ENCODE results near the gene PRKACB.
"Not testable (repeated sequence)": the region's sequence is repeated elsewhere in the genome, so short reads cannot be mapped to it uniquely, and the experiment has no call there.

PRKACB gene

DNA sequence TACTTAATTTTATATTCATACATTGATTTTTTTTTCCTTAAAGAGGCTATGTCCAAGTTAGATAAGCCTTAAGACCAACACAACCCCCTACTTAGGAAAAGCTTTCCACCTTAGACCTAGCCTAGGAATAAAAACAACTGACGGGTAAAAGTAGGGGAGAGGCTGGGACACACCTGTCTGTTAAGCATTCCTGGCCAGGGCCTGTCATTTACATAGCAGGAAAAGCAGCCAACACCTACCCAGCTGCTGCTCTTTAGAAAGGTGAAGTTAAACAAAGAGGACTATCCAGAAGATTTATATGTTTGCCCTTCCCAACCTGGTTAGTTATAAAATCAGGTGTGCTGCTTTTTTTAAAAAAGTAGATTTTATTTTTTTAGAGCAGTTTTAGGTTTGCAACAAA, 128.3 kb downstream of the PRKACB start:
- DNase-seq: no peak

- DNase-seq: no peak
Observed at GRCh38 chr1:84277343-84278059, 133.4 kb downstream of the PRKACB start.

- DNase-seq: no peak
Observed at GRCh38 chr1:84278905-84279304, 134.8 kb downstream of the PRKACB start.

DNA sequence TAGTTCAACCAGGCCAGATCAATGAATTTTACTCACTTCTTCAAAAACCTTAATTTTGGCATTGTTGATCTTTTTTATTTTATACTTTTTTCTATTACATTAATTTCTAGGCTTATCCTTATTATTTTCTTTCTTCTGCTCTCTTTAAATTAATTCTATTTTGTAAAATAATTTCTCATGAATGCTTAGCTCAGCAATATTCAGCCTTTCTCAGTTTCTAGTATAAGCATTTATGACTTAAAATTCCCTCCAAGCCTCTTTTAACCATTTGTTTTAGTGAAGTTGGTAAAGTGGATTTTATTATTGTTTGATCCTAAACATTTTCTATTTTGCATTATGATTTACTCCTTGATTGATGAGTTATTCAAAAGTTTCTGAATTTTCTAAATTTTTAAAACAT, 136.8 kb downstream of the PRKACB start:
- no peak for DNase-seq

- no peak for DNase-seq
Observed at GRCh38 chr1:84282780-84283333, 138.8 kb downstream of the PRKACB start.

- no peak for DNase-seq
Observed at GRCh38 chr1:84283381-84283780, 139.3 kb downstream of the PRKACB start.

- DNase-seq: no peak
Observed at GRCh38 chr1:84286071-84286470, 142.0 kb downstream of the PRKACB start.

GRCh38 chr1:84287389-84287788, 143.3 kb downstream of the PRKACB start:
- DNase-seq: not testable (repeated sequence)
